Right forelimb (tissue), 1 donor: ENCODE results near the gene TREH.
A peak's percentile ranks its signal among the peaks of the same experiment; 100 is the strongest.
"Not testable (repeated sequence)": the region's sequence is repeated elsewhere in the genome, so short reads cannot be mapped to it uniquely, and the experiment has no call there.

Experiments
- DNase-seq: peaks from one replicate; pipeline ENCODE4 v3.0.0-alpha.2; 2018

Gene TREH

GRCh38 chr11:118628031-118628430 is 51.4 kb downstream of the TREH start:
- DNase-seq = no peak

DNA sequence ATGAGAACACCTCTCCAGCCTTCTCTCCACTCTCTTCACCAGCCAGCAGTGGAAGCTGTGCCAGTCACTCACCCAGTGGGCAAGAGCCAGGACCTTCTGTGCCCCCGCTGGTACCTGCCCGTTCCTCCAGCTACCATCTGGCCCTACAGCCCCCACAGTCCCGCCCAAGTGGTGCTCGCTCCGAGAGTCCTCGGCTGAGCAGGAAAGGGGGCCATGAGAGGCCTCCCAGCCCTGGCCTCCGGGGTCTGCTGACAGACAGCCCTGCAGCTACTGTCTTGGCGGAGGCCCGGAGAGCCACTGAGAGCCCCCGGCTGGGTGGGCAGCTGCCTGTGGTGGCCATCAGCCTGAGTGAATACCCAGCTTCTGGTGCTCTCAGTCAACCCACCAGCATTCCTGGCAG is 51.9 kb downstream of the TREH start:
- DNase-seq = no peak

- no peak for DNase-seq
Observed at GRCh38 chr11:118625976-118626375, 53.5 kb downstream of the TREH start.

DNA sequence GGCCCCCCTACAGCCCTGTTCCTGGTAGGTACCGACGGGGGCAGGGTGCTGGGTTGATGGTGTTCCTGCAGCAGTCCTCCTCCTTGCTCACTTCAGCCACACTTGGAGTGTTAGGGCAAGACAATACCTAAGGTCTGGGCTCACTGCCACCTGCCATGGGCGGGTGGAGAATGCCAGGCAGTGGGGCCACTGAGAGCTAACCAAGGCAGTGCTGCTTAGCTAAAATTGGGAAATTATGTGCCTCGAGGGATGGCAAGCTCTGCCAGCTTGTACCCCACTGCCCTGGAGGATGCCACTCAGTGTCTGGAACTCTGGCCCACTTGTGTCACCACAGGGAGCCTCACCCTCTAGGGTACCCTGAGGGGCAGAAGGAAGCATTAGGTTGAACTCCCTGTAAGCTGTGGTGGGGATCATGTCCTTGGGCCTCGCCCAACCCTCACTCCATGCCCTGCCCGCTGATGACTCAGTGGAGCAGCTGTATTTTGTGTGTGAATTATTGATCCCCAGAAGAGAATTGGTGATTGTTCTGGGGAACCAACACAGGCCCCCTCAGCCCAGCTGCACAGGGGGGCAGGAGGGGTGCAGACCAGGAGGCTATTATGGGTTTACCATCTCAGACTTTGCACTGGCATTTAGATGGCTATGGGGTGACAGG is 54.3 kb downstream of the TREH start:
- no peak for DNase-seq

GRCh38 chr11:118623269-118623655 is 56.2 kb downstream of the TREH start:
- DNase-seq = no peak

DNA sequence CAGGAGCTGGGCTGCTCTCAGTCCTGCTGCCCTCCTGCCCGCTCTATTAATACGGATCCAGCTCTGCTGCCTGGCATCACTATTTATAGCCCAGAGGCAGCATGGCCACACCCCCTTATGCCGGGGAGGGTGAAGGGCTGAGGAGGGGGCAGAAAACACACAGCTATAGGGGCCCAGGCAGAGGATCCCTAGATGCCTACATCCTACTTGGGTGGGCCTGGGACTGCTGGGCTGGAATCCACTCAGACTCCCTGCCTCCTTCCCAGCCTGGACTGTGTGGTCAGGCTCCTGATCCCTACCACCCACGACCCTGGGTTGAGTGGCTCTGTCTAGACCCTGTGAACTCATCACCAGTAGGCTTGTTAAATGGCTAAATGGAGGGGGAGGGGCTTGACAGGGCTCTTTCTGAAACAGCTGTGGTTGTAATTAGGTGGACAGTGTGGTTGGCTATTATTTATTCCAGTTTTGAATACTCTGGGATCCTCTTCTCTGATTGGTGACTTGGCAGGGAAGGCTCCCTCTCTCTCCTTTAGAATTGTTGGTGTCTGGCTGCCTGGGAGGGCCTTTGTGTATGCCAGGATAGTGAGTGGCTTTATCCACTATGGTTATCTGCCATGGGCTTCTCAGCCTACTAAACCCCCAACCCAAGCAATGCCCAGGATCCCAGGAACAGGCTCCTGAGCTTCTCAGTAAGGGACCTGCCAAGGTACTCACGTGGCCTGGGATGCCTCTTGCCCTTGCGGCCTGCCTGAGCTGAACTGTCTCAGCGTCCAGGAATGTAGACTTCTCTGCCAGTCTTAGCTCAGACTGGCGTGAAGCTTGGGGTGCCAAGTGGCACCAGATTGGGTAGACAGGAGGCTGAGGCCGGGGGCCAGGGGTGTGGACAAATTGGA is 56.8 kb downstream of the TREH start:
- DNase-seq = peak; percentile 73

- DNase-seq = no peak
Observed at GRCh38 chr11:118621784-118622375, 57.6 kb downstream of the TREH start.

GRCh38 chr11:118621071-118621783 is 58.2 kb downstream of the TREH start:
- DNase-seq = peak; percentile 93

DNA sequence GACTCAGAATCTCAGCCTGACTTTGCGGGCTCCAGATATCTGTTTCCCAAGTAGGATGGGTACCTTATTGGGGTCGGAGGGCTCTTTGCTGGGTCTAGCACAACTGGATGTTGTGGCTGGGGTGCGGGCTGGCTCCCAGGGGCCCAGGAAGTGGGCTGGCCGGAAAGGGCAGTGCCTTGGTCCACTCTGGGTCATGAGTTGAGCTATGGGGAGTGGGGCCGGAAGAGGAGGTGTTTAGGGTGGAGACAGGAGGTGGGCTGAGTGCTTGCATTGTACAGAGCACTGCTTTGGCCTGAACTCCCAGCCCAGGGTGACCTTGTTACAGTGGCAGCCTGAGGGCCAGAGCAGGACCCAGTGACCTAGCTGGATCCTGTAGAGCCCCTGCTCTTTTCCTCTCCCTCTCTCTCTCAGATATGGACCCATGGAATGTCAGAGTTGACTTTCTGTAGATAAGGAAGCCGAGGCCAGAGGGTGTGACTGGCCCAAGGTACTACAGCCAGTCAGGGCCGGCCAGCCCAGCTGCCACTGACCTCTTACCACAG is 58.9 kb downstream of the TREH start:
- no peak for DNase-seq

- peak; percentile 65 for DNase-seq
Observed at GRCh38 chr11:118619444-118620197, 59.8 kb downstream of the TREH start.

DNA sequence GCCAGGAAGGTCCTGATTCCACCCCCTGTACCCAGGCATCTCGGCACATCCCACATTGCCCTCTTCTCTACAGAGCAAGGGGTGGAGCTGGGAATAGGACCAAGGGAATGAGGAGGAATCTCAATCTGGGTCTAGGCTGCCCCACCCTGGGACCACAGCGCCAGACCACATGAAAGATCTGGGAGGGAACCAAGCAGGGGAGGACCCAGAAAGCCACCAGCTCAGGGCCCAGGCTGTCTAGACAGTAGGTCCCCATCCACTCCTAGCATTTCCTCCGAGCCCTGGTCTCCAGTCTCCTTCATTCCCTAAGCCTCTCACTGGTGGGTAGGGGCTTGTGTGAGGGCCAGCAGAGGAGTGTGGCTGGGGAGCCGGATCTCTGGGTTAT is 60.5 kb downstream of the TREH start:
- peak; percentile 80 for DNase-seq

- DNase-seq = peak; percentile 63
Observed at GRCh38 chr11:118618115-118618990, 61.1 kb downstream of the TREH start.

GRCh38 chr11:118615976-118616371 is 63.5 kb downstream of the TREH start:
- DNase-seq = no peak

GRCh38 chr11:118615282-118615975 is 64.0 kb downstream of the TREH start:
- no peak for DNase-seq

GRCh38 chr11:118614511-118614910 is 64.9 kb downstream of the TREH start:
- no peak for DNase-seq

- peak; percentile 72 for DNase-seq
Observed at GRCh38 chr11:118612378-118612777, 67.1 kb downstream of the TREH start.

DNA sequence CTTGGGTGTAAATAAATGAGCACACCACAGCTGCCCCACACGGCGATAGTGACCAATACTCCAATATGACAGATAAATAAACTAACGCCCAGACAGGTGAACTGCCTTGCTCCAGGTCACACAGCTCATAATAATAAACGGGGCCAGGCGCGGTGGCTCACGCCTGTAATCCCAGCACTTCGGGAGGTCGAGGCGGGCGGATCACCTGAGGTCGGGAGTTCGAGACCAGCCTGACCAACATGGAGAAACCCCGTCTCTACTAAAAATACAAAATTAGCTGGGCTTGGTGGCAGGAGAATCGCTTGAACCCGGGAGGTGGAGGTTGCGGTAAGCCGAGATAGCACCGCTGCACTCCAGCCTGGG is 68.0 kb downstream of the TREH start:
- not testable (repeated sequence) for DNase-seq

GRCh38 chr11:118610773-118611432 is 68.5 kb downstream of the TREH start:
- DNase-seq = peak; percentile 86

GRCh38 chr11:118610225-118610772 is 69.2 kb downstream of the TREH start:
- peak; percentile 56 for DNase-seq
